ENCODE results near the gene GPR137B. TPM values are rescaled to one million over a fixed set of nuclear protein-coding genes. Genes with fewer than 3 reads are reported as not detected.

The GPR137B gene
- total RNA-seq, 1 experiment from 2014 or later = 26.8 TPM

GRCh38 chr1:236207569-236207968 lies 65.2 kb downstream of the GPR137B start:
- no peak overlapping the region for H3K4me2 ChIP-seq (ENCODE audit: low read depth, low read length, poor library complexity, severe bottlenecking)
- no peaks in the 10 kb centered on the region for H3K9me2 ChIP-seq (replicated peaks; ENCODE audit: insufficient read depth, low read length)
- no peak overlapping the region for H2AFZ ChIP-seq (ENCODE audit: low read length)
- DNase-seq = no peak
- H3K27me3 ChIP-seq (ENCODE audit: low read length) = no peaks in the 10 kb centered on the region
- peaks cover 8% of the 10 kb centered on the region for H3K4me1 ChIP-seq (ENCODE audit: low read length)
- no peaks in the 10 kb centered on the region for H3K9me3 ChIP-seq (ENCODE audit: low read length)
- no peak overlapping the region for H3K4me3 ChIP-seq (ENCODE audit: low read length)
- no peak overlapping the region for H3K27ac ChIP-seq (ENCODE audit: low read length)
- H3K79me2 ChIP-seq (ENCODE audit: low read length) = no peaks in the 10 kb centered on the region
- no peaks in the 10 kb centered on the region; the same call in 1 of the 2 replicates for H4K20me1 ChIP-seq (ENCODE audit: insufficient read depth, low read depth, low read length)
- H3K9ac ChIP-seq (ENCODE audit: low read length) = no peak overlapping the region
- H3K36me3 ChIP-seq (ENCODE audit: insufficient read depth, low read length) = no peaks in the 10 kb centered on the region

- Histone ChIP-seq H3K4me3 (ENCODE audit: low read length) (no peak overlapping the region), H3K79me2 (ENCODE audit: low read length) (no peaks in the 10 kb centered on the region), H3K27me3 (ENCODE audit: low read length) (no peaks in the 10 kb centered on the region), H4K20me1 (ENCODE audit: insufficient read depth, low read depth, low read length) (no peaks in the 10 kb centered on the region; the same call in 1 of the 2 replicates), H2AFZ (ENCODE audit: low read length) (no peak overlapping the region), H3K9ac (ENCODE audit: low read length) (no peak overlapping the region), H3K4me1 (ENCODE audit: low read length) (peaks cover 8% of the 10 kb centered on the region), H3K27ac (ENCODE audit: low read length) (no peak overlapping the region), H3K4me2 (ENCODE audit: low read depth, low read length, poor library complexity, severe bottlenecking) (no peak overlapping the region), H3K9me2 (replicated peaks; ENCODE audit: insufficient read depth, low read length) (no peaks in the 10 kb centered on the region), H3K9me3 (ENCODE audit: low read length) (no peaks in the 10 kb centered on the region), H3K36me3 (ENCODE audit: insufficient read depth, low read length) (no peaks in the 10 kb centered on the region)
- no peak for DNase-seq
These were observed 66.8 kb downstream of the GPR137B start for GRCh38 chr1:236209185-236209584.

- H3K9ac ChIP-seq (ENCODE audit: low read length) = no peak overlapping the region
- no peaks in the 10 kb centered on the region for H3K9me3 ChIP-seq (ENCODE audit: low read length)
- no peaks in the 10 kb centered on the region for H3K36me3 ChIP-seq (ENCODE audit: insufficient read depth, low read length)
- H3K27me3 ChIP-seq (ENCODE audit: low read length) = no peaks in the 10 kb centered on the region
- H3K27ac ChIP-seq (ENCODE audit: low read length) = no peak overlapping the region
- H3K4me1 ChIP-seq (ENCODE audit: low read length) = peaks cover 8% of the 10 kb centered on the region
- no peak overlapping the region for H3K4me3 ChIP-seq (ENCODE audit: low read length)
- no peak overlapping the region for H3K4me2 ChIP-seq (ENCODE audit: low read depth, low read length, poor library complexity, severe bottlenecking)
- H3K9me2 ChIP-seq (replicated peaks; ENCODE audit: insufficient read depth, low read length) = no peaks in the 10 kb centered on the region
- H4K20me1 ChIP-seq (ENCODE audit: insufficient read depth, low read depth, low read length) = no peaks in the 10 kb centered on the region; the same call in 1 of the 2 replicates
- DNase-seq = no peak
- H2AFZ ChIP-seq (ENCODE audit: low read length) = no peak overlapping the region
- no peaks in the 10 kb centered on the region for H3K79me2 ChIP-seq (ENCODE audit: low read length)
These were observed 67.4 kb downstream of the GPR137B start for GRCh38 chr1:236209713-236210112.

GRCh38 chr1:236211815-236212214 lies 69.5 kb downstream of the GPR137B start:
- no peak overlapping the region for H3K4me2 ChIP-seq (ENCODE audit: low read depth, low read length, poor library complexity, severe bottlenecking)
- no peaks in the 10 kb centered on the region for H4K20me1 ChIP-seq (ENCODE audit: insufficient read depth, low read depth, low read length)
- no peak overlapping the region for H3K4me3 ChIP-seq (ENCODE audit: low read length)
- H3K9me2 ChIP-seq (replicated peaks; ENCODE audit: insufficient read depth, low read length) = no peaks in the 10 kb centered on the region
- H3K27me3 ChIP-seq (ENCODE audit: low read length) = no peaks in the 10 kb centered on the region
- no peak overlapping the region for H3K27ac ChIP-seq (ENCODE audit: low read length)
- no peak overlapping the region for H3K9ac ChIP-seq (ENCODE audit: low read length)
- DNase-seq = no peak
- H3K9me3 ChIP-seq (ENCODE audit: low read length) = no peaks in the 10 kb centered on the region
- H3K36me3 ChIP-seq (ENCODE audit: insufficient read depth, low read length) = no peaks in the 10 kb centered on the region
- H3K79me2 ChIP-seq (ENCODE audit: low read length) = no peaks in the 10 kb centered on the region
- no peak overlapping the region for H2AFZ ChIP-seq (ENCODE audit: low read length)
- H3K4me1 ChIP-seq (ENCODE audit: low read length) = peaks cover 8% of the 10 kb centered on the region

GRCh38 chr1:236213534-236213933 lies 71.2 kb downstream of the GPR137B start:
- H3K9me3 ChIP-seq (ENCODE audit: low read length) = no peaks in the 10 kb centered on the region
- H3K79me2 ChIP-seq (ENCODE audit: low read length) = no peaks in the 10 kb centered on the region
- no peak overlapping the region for H3K27ac ChIP-seq (ENCODE audit: low read length)
- H3K4me2 ChIP-seq (ENCODE audit: low read depth, low read length, poor library complexity, severe bottlenecking) = no peak overlapping the region
- H3K4me1 ChIP-seq (ENCODE audit: low read length) = peaks cover 8% of the 10 kb centered on the region
- H3K9ac ChIP-seq (ENCODE audit: low read length) = no peak overlapping the region
- DNase-seq = no peak
- H2AFZ ChIP-seq (ENCODE audit: low read length) = no peak overlapping the region
- no peaks in the 10 kb centered on the region for H3K27me3 ChIP-seq (ENCODE audit: low read length)
- no peaks in the 10 kb centered on the region for H3K9me2 ChIP-seq (replicated peaks; ENCODE audit: insufficient read depth, low read length)
- no peaks in the 10 kb centered on the region for H4K20me1 ChIP-seq (ENCODE audit: insufficient read depth, low read depth, low read length)
- no peak overlapping the region for H3K4me3 ChIP-seq (ENCODE audit: low read length)
- no peaks in the 10 kb centered on the region for H3K36me3 ChIP-seq (ENCODE audit: insufficient read depth, low read length)

GRCh38 chr1:236214761-236215160 lies 72.4 kb downstream of the GPR137B start:
- Histone ChIP-seq H3K27ac (ENCODE audit: low read length) (no peak overlapping the region), H3K9me2 (replicated peaks; ENCODE audit: insufficient read depth, low read length) (no peaks in the 10 kb centered on the region), H3K9ac (ENCODE audit: low read length) (no peak overlapping the region), H3K4me1 (ENCODE audit: low read length) (peaks cover 8% of the 10 kb centered on the region), H3K4me2 (ENCODE audit: low read depth, low read length, poor library complexity, severe bottlenecking) (no peak overlapping the region), H3K36me3 (ENCODE audit: insufficient read depth, low read length) (no peaks in the 10 kb centered on the region), H3K27me3 (ENCODE audit: low read length) (no peaks in the 10 kb centered on the region), H3K9me3 (ENCODE audit: low read length) (no peaks in the 10 kb centered on the region), H2AFZ (ENCODE audit: low read length) (no peak overlapping the region), H3K4me3 (ENCODE audit: low read length) (no peak overlapping the region), H3K79me2 (ENCODE audit: low read length) (no peaks in the 10 kb centered on the region), H4K20me1 (ENCODE audit: insufficient read depth, low read depth, low read length) (no peaks in the 10 kb centered on the region)
- DNase-seq = no peak

- no peaks in the 10 kb centered on the region for H3K9me3 ChIP-seq (ENCODE audit: low read length)
- H3K4me2 ChIP-seq (ENCODE audit: low read depth, low read length, poor library complexity, severe bottlenecking) = no peak overlapping the region
- no peaks in the 10 kb centered on the region for H3K27me3 ChIP-seq (ENCODE audit: low read length)
- H3K79me2 ChIP-seq (ENCODE audit: low read length) = no peaks in the 10 kb centered on the region
- no peak overlapping the region for H3K27ac ChIP-seq (ENCODE audit: low read length)
- no peaks in the 10 kb centered on the region for H3K9me2 ChIP-seq (replicated peaks; ENCODE audit: insufficient read depth, low read length)
- H3K4me1 ChIP-seq (ENCODE audit: low read length) = no peaks in the 10 kb centered on the region
- no peaks in the 10 kb centered on the region for H4K20me1 ChIP-seq (ENCODE audit: insufficient read depth, low read depth, low read length)
- no peak overlapping the region for H2AFZ ChIP-seq (ENCODE audit: low read length)
- DNase-seq = no peak
- no peak overlapping the region for H3K4me3 ChIP-seq (ENCODE audit: low read length)
- no peaks in the 10 kb centered on the region for H3K36me3 ChIP-seq (ENCODE audit: insufficient read depth, low read length)
- no peak overlapping the region for H3K9ac ChIP-seq (ENCODE audit: low read length)
These were observed 78.1 kb downstream of the GPR137B start for GRCh38 chr1:236220473-236220872.

GRCh38 chr1:236222632-236223031 lies 80.3 kb downstream of the GPR137B start:
- no peaks in the 10 kb centered on the region for H3K79me2 ChIP-seq (ENCODE audit: low read length)
- H3K36me3 ChIP-seq (ENCODE audit: insufficient read depth, low read length) = no peaks in the 10 kb centered on the region
- H3K9me2 ChIP-seq (replicated peaks; ENCODE audit: insufficient read depth, low read length) = no peaks in the 10 kb centered on the region
- H3K9me3 ChIP-seq (ENCODE audit: low read length) = no peaks in the 10 kb centered on the region
- no peaks in the 10 kb centered on the region for H3K4me1 ChIP-seq (ENCODE audit: low read length)
- H3K4me2 ChIP-seq (ENCODE audit: low read depth, low read length, poor library complexity, severe bottlenecking) = no peak overlapping the region
- H3K27me3 ChIP-seq (ENCODE audit: low read length) = no peaks in the 10 kb centered on the region
- no peaks in the 10 kb centered on the region for H4K20me1 ChIP-seq (ENCODE audit: insufficient read depth, low read depth, low read length)
- H3K4me3 ChIP-seq (ENCODE audit: low read length) = no peak overlapping the region
- H3K27ac ChIP-seq (ENCODE audit: low read length) = no peak overlapping the region
- no peak overlapping the region for H2AFZ ChIP-seq (ENCODE audit: low read length)
- H3K9ac ChIP-seq (ENCODE audit: low read length) = no peak overlapping the region
- DNase-seq = no peak

- no peak overlapping the region for H3K4me2 ChIP-seq (ENCODE audit: low read depth, low read length, poor library complexity, severe bottlenecking)
- no peaks in the 10 kb centered on the region for H3K9me3 ChIP-seq (ENCODE audit: low read length)
- H3K9ac ChIP-seq (ENCODE audit: low read length) = no peak overlapping the region
- no peaks in the 10 kb centered on the region for H3K9me2 ChIP-seq (replicated peaks; ENCODE audit: insufficient read depth, low read length)
- DNase-seq = no peak
- H3K4me3 ChIP-seq (ENCODE audit: low read length) = no peak overlapping the region
- H3K36me3 ChIP-seq (ENCODE audit: insufficient read depth, low read length) = no peaks in the 10 kb centered on the region
- no peak overlapping the region for H2AFZ ChIP-seq (ENCODE audit: low read length)
- H3K4me1 ChIP-seq (ENCODE audit: low read length) = no peaks in the 10 kb centered on the region
- no peaks in the 10 kb centered on the region for H3K27me3 ChIP-seq (ENCODE audit: low read length)
- H3K27ac ChIP-seq (ENCODE audit: low read length) = no peak overlapping the region
- no peaks in the 10 kb centered on the region for H3K79me2 ChIP-seq (ENCODE audit: low read length)
- H4K20me1 ChIP-seq (ENCODE audit: insufficient read depth, low read depth, low read length) = no peaks in the 10 kb centered on the region
These were observed 86.1 kb downstream of the GPR137B start for GRCh38 chr1:236228411-236228810.

All from Karpas-422 (cell line).